HL-60/S4 (cell line): ENCODE results near the gene ASXL1.
"Not testable (repeated sequence)": the region's sequence is repeated elsewhere in the genome, so short reads cannot be mapped to it uniquely, and the experiment has no call there.

Source experiments
- in situ Hi-C: fragments of 300-500 bp; cut with MboI; formaldehyde crosslinking; loops from 2 replicates; pipeline ENCODE4 v1.14.3; 2022; ENCODE audit warnings: low sequenced_read_pairs

ASXL1 gene

GRCh38 chr20:32336918-32337347 is 21.2 kb upstream of the ASXL1 start:
- in situ Hi-C loops = no loop called here

- in situ Hi-C loops = no loop called here
Measured at GRCh38 chr20:32337937-32338661, 20.0 kb upstream of the ASXL1 start.

DNA sequence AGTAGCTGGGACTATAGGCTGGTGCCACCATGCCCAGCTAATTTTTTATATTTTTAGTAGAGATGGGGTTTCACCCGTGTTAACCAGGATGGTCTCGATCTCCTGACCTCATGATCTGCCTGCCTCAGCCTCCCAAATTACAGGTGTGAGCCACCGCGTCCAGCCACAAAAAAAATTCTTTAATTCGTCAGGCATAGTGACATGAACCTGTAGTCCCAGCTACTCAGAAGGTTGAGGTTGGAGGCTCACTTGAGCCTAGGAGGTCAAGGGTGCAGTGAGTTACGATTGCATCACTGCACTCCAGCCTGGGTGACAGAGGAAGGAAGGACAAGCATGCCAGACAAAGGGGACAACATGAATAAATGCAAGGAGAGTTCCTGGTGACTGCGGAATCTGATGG is 19.5 kb upstream of the ASXL1 start:
- in situ Hi-C loops = no loop called here

DNA sequence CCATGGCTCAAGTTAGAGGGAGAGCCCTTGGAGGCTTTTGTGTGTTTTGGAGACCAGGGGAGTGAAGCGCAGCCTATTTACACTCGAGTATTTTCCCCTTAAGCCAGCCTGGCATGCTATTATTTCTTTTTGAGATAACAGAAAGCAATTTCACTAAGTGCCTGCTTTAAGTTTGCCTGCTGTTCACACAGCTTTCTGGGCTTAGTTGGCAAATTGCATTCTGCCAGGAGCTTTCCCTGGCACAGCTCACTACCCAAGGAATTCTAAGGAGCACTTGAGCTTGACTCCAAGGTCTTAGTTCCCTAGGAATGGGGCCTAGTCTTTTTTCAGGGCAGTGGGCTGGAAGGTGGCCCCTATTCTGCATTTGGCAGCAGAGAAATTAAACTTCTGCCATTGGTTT is 19.0 kb upstream of the ASXL1 start:
- in situ Hi-C loops = no loop called here

DNA sequence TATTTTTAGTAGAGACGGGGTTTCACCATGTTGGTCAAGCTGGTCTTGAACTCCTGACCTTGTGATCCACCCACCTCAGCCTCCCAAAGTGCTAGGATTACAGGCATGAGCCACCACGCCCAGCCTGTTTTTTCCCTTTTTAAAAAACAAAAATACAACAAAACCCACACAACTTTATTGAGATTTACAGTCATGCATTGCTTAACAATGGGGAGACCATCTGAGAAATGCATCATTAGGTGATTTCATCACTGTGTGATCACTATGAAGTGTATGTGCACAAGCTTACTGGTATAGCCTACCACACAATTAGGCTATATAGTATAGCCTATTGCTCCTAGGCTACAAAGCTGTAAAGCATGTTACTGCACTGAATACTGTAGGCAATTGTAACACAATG is 17.1 kb upstream of the ASXL1 start:
- in situ Hi-C loops = not testable (repeated sequence)

DNA sequence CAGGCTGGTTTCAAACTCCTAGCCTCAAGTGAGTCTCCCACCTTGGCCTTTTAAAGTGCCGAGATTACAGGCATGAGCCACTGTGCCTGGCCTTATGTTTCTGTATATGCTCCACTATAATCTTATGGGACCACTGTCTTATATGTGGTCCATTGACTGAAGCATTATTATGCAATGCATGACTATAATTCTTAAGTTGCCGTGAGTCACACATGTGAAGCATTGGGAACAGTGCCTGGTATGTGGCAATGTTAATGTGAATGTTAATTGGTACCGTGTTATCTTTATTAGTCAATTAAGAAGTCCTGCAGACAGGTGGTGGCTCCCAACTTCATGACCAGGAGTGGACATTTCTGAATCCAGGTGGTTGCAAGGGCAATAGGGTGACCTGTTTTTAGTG is 14.7 kb upstream of the ASXL1 start:
- in situ Hi-C loops = no loop called here

- in situ Hi-C loops = no loop called here
Measured at GRCh38 chr20:32344835-32345506, 13.2 kb upstream of the ASXL1 start.

- in situ Hi-C loops = no loop called here
Measured at GRCh38 chr20:32348207-32348606, 9.9 kb upstream of the ASXL1 start.

DNA sequence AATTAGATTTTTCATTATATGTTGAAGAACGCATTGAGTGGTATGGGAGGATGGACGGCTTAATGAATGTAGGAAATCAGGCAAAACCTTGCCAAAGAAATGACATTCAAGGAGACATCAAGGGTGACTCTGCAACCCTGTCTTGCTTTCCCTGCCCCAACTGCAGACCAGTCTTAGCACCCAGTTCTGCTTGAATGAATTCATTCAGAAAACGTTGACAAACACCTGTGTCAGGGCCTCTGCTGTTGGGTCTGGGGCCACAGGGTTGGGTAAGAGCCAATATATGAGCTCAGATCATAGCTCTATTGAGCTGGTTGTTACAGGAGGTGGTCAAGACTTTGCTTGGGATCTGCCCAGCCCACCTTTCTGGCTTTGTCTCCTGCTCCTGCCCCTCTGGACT is 7.7 kb upstream of the ASXL1 start:
- in situ Hi-C loops = no loop called here

DNA sequence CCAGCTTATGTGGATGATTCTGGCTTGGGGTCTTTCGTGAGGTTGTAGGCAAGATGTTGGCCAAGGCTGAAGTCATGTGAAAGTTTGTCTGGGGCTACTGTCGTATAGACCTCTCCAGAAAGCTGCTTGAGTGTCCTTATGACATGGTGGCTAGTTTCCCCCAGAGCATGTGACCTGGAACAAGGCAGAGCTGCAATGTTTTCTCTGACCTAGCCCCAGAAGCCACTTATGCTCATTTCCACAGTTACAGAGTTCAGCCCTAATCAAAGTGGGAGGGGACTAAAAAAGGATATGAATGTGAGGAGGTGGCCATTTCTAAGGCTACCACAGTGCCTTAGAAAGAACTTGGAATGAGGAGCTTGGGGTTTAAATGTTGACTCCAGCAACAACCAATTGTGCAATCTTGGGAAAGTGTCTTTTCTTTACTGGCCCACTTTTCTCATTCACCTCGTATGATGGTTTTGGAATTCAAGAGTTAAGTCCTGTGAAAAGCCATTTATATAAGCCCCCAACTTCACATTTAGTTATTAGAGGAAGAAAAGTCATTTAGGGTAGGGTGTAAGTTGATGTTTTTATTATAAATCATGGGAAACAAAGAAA is 5.9 kb upstream of the ASXL1 start:
- in situ Hi-C loops = no loop called here

- in situ Hi-C loops = no loop called here
Measured at GRCh38 chr20:32353848-32354496, 4.2 kb upstream of the ASXL1 start.

- in situ Hi-C loops = no loop called here
Measured at GRCh38 chr20:32354592-32355416, 3.3 kb upstream of the ASXL1 start.

- in situ Hi-C loops = no loop called here
Measured at GRCh38 chr20:32355417-32355841, 2.7 kb upstream of the ASXL1 start.

DNA sequence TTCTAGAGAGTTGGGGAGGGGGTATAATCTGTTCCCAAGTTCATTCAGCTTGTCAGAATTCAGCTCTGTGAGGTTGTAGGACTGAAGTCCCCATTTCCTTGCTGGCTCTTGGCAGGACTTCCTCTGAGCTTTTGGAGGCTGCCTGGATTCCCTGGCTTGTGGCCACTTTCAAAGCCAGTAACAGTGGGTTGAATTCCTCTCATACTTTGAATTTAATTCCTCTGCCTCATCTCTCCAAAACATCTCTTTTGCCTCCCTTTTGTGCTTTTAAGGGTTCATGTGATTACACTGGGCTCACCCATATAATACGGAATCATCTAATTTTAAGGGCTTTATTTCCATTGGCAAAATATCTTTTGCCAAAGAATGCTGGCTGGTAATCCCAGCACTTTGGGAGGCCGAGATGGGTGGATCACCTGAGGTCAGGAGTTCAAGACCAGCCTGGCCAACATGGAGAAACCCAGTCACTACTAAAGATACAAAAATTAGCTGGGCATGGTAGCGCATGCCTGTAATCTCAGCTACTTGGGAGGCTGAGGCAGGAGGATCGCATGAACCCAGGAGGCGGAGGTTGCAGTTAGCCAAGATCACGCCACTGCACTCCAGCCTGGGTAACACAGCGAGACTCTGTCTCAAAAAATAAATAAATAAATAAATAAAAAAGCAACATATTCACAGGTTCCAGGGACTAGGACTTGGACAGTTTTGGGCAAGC is 2.1 kb upstream of the ASXL1 start:
- in situ Hi-C loops = not testable (repeated sequence)

- in situ Hi-C loops = no loop called here
Measured at GRCh38 chr20:32356622-32357374, 1.3 kb upstream of the ASXL1 start.

GRCh38 chr20:32357375-32357868 is 709 bp upstream of the ASXL1 start:
- in situ Hi-C loops = no loop called here

DNA sequence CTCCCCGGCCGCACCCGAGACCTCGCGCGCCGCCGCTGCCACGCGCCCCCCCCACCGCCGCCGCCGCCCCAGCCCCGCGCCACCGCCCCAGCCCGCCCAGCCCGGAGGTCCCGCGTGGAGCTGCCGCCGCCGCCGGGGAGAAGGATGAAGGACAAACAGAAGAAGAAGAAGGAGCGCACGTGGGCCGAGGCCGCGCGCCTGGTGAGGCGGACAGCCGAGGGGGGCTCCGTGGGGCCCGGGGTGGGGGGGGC is 426 bp downstream of the ASXL1 start:
- in situ Hi-C loops = no loop called here

DNA sequence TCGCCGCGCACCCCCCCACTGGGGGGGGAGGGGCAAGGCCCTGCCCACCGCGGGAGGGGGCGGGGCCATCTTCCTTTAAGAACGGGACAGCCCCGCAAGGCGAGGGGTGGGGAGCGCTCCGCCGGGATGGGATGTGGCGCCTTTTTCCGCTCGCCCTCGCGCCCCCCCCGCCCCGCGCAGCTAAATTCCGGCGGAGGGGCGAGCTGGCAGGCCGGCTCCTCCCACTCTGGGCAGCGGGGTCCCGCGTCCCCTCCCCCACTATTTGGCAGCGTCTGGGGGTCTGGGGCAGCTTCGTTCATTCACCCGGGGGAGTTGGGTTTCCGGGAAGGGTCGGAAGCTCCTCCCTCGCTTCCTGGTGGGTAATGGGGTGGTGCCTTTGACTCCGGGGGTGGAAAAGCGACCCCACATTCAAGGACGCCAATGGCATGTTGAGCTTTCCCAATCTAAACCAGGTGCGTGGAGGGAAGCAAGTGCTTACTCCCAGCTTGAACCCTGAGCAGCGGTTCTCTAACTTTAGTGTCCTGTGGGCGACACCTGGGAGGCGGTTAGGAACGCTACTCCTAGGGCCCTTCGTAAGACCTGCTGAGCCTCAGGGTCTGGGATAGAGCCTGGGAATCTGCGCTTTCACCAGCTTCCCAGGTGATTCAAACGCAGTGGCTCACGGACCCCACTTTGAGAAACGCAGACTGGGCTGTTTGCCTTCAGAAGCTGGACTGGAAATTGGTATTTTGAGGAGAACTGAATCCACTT is 927 bp downstream of the ASXL1 start:
- in situ Hi-C loops = no loop called here
